Erythroblast (primary cell): ENCODE data around the gene CDY2A.
"Not testable (repeated sequence)": the region's sequence is repeated elsewhere in the genome, so short reads cannot be mapped to it uniquely, and the experiment has no call there.

Experiments
- GATA1 ChIP-seq: IDR thresholded peaks from 2 replicates; pipeline ENCODE4 v1.6.1; 2011; ENCODE audit warnings: low read depth, mild to moderate bottlenecking, control low read depth, low read length, moderate library complexity
- POLR2A ChIP-seq: IDR thresholded peaks from 2 replicates; pipeline ENCODE4 v1.6.1; 2011; ENCODE audit warnings: mild to moderate bottlenecking, low read length

DNA sequence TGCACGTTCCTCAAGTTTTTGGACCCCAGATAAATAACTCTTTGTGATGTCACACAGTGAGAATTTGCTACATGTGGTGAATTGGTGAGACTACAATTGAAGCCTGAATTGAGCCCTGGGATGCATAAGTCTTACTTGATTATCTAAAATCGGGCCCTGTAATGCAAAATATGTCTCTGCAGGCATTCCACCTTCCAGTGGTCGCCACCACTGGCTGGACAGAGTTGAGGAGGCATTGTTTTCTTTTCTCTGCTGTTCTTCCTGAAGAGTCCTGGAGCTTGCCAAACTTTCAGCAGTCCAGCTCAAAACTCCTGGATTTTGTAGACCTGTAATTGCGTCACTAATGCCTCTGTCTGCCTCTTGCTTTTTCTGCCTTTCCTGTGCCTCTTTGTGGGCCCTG lies 23.5 kb downstream of the CDY2A start:
- TF ChIP-seq POLR2A, GATA1: not testable (repeated sequence)
